Measurements from ENCODE around the gene SLC30A10.
"Not testable (repeated sequence)": the region's sequence is repeated elsewhere in the genome, so short reads cannot be mapped to it uniquely, and the experiment has no call there.

The SLC30A10 gene

GRCh38 chr1:219905524-219905923 lies 22.8 kb downstream of the SLC30A10 start:
- no peak overlapping the region for H3K9ac ChIP-seq (ENCODE audit: low read depth, low read length)
- no peaks in the 10 kb centered on the region for H3K27me3 ChIP-seq (ENCODE audit: insufficient read depth, low read length)
- H3K9me3 ChIP-seq (ENCODE audit: insufficient read depth, low read depth, low read length), result no peaks in the 10 kb centered on the region
- H3K27ac ChIP-seq (ENCODE audit: low read length), result no peak overlapping the region
- peaks cover under 1% of the 10 kb centered on the region; the same call in 1 of the 2 replicates for H3K4me1 ChIP-seq (ENCODE audit: insufficient read depth, low read length)
- no peaks in the 10 kb centered on the region for H3K36me3 ChIP-seq (ENCODE audit: insufficient read depth, low read depth, low read length)
- no peak overlapping the region for H3K4me3 ChIP-seq (ENCODE audit: low read length)

- H3K27ac ChIP-seq (ENCODE audit: low read length), result no peak overlapping the region
- H3K9me3 ChIP-seq (ENCODE audit: insufficient read depth, low read depth, low read length), result no peaks in the 10 kb centered on the region
- H3K27me3 ChIP-seq (ENCODE audit: insufficient read depth, low read length), result no peaks in the 10 kb centered on the region
- no peak overlapping the region for H3K9ac ChIP-seq (ENCODE audit: low read depth, low read length)
- H3K4me3 ChIP-seq (ENCODE audit: low read length), result no peak overlapping the region
- H3K36me3 ChIP-seq (ENCODE audit: insufficient read depth, low read depth, low read length), result no peaks in the 10 kb centered on the region
- H3K4me1 ChIP-seq (ENCODE audit: insufficient read depth, low read length), result peaks cover 3% of the 10 kb centered on the region; the same call in 1 of the 2 replicates
These were observed 23.4 kb downstream of the SLC30A10 start for GRCh38 chr1:219904934-219905333.

GRCh38 chr1:219903353-219903871 lies 24.9 kb downstream of the SLC30A10 start:
- Histone ChIP-seq H3K9ac (ENCODE audit: low read depth, low read length) (no peak overlapping the region), H3K4me3 (ENCODE audit: low read length) (no peak overlapping the region), H3K4me1 (ENCODE audit: insufficient read depth, low read length) (peaks cover 3% of the 10 kb centered on the region; the same call in 1 of the 2 replicates), H3K36me3 (ENCODE audit: insufficient read depth, low read depth, low read length) (no peaks in the 10 kb centered on the region), H3K9me3 (ENCODE audit: insufficient read depth, low read depth, low read length) (no peaks in the 10 kb centered on the region), H3K27me3 (ENCODE audit: insufficient read depth, low read length) (no peaks in the 10 kb centered on the region), H3K27ac (ENCODE audit: low read length) (no peak overlapping the region)

- Histone ChIP-seq H3K9ac (ENCODE audit: low read depth, low read length) (no peak overlapping the region), H3K4me3 (ENCODE audit: low read length) (no peak overlapping the region), H3K9me3 (ENCODE audit: insufficient read depth, low read depth, low read length) (no peaks in the 10 kb centered on the region), H3K27ac (ENCODE audit: low read length) (no peak overlapping the region), H3K27me3 (ENCODE audit: insufficient read depth, low read length) (no peaks in the 10 kb centered on the region), H3K36me3 (ENCODE audit: insufficient read depth, low read depth, low read length) (no peaks in the 10 kb centered on the region), H3K4me1 (ENCODE audit: insufficient read depth, low read length) (peaks cover 3% of the 10 kb centered on the region; the same call in 1 of the 2 replicates)
These were observed 25.4 kb downstream of the SLC30A10 start for GRCh38 chr1:219902951-219903350.

GRCh38 chr1:219900882-219901281 lies 27.5 kb downstream of the SLC30A10 start:
- Histone ChIP-seq H3K9ac (ENCODE audit: low read depth, low read length) (no peak overlapping the region), H3K27ac (ENCODE audit: low read length) (no peak overlapping the region), H3K9me3 (ENCODE audit: insufficient read depth, low read depth, low read length) (no peaks in the 10 kb centered on the region), H3K36me3 (ENCODE audit: insufficient read depth, low read depth, low read length) (no peaks in the 10 kb centered on the region), H3K27me3 (ENCODE audit: insufficient read depth, low read length) (no peaks in the 10 kb centered on the region), H3K4me3 (ENCODE audit: low read length) (no peak overlapping the region), H3K4me1 (ENCODE audit: insufficient read depth, low read length) (peaks cover 13% of the 10 kb centered on the region; the same call in 1 of the 2 replicates)

GRCh38 chr1:219900201-219900600 lies 28.2 kb downstream of the SLC30A10 start:
- H3K9me3 ChIP-seq (ENCODE audit: insufficient read depth, low read depth, low read length), result no peaks in the 10 kb centered on the region
- no peak overlapping the region for H3K9ac ChIP-seq (ENCODE audit: low read depth, low read length)
- no peaks in the 10 kb centered on the region for H3K27me3 ChIP-seq (ENCODE audit: insufficient read depth, low read length)
- no peaks in the 10 kb centered on the region for H3K36me3 ChIP-seq (ENCODE audit: insufficient read depth, low read depth, low read length)
- peaks cover 13% of the 10 kb centered on the region; the same call in 1 of the 2 replicates for H3K4me1 ChIP-seq (ENCODE audit: insufficient read depth, low read length)
- no peak overlapping the region for H3K4me3 ChIP-seq (ENCODE audit: low read length)
- no peak overlapping the region for H3K27ac ChIP-seq (ENCODE audit: low read length)

- Histone ChIP-seq H3K36me3 (ENCODE audit: insufficient read depth, low read depth, low read length) (no peaks in the 10 kb centered on the region), H3K9me3 (ENCODE audit: insufficient read depth, low read depth, low read length) (no peaks in the 10 kb centered on the region), H3K27ac (ENCODE audit: low read length) (no peak overlapping the region), H3K9ac (ENCODE audit: low read depth, low read length) (no peak overlapping the region), H3K27me3 (ENCODE audit: insufficient read depth, low read length) (no peaks in the 10 kb centered on the region), H3K4me3 (ENCODE audit: low read length) (no peak overlapping the region), H3K4me1 (ENCODE audit: insufficient read depth, low read length) (peaks cover 13% of the 10 kb centered on the region; the same call in 1 of the 2 replicates)
These were observed 30.0 kb downstream of the SLC30A10 start for GRCh38 chr1:219898375-219898774.

GRCh38 chr1:219897914-219898313 lies 30.4 kb downstream of the SLC30A10 start:
- no peaks in the 10 kb centered on the region for H3K27me3 ChIP-seq (ENCODE audit: insufficient read depth, low read length)
- H3K9me3 ChIP-seq (ENCODE audit: insufficient read depth, low read depth, low read length), result no peaks in the 10 kb centered on the region
- no peak overlapping the region for H3K4me3 ChIP-seq (ENCODE audit: low read length)
- no peaks in the 10 kb centered on the region for H3K36me3 ChIP-seq (ENCODE audit: insufficient read depth, low read depth, low read length)
- no peak overlapping the region for H3K9ac ChIP-seq (ENCODE audit: low read depth, low read length)
- H3K4me1 ChIP-seq (ENCODE audit: insufficient read depth, low read length), result peaks cover 13% of the 10 kb centered on the region; the same call in 1 of the 2 replicates
- no peak overlapping the region for H3K27ac ChIP-seq (ENCODE audit: low read length)

GRCh38 chr1:219892271-219892670 lies 36.1 kb downstream of the SLC30A10 start:
- H3K27ac ChIP-seq (ENCODE audit: low read length); H3K9ac ChIP-seq (ENCODE audit: low read depth, low read length); H3K9me3 ChIP-seq (ENCODE audit: insufficient read depth, low read depth, low read length); H3K4me3 ChIP-seq (ENCODE audit: low read length); H3K27me3 ChIP-seq (ENCODE audit: insufficient read depth, low read length); H3K36me3 ChIP-seq (ENCODE audit: insufficient read depth, low read depth, low read length): not testable (repeated sequence)
- peaks cover 11% of the 10 kb centered on the region; the same call in 1 of the 2 replicates for H3K4me1 ChIP-seq (ENCODE audit: insufficient read depth, low read length)

- H3K9me3 ChIP-seq (ENCODE audit: insufficient read depth, low read depth, low read length); H3K27ac ChIP-seq (ENCODE audit: low read length); H3K4me3 ChIP-seq (ENCODE audit: low read length); H3K4me1 ChIP-seq (ENCODE audit: insufficient read depth, low read length); H3K36me3 ChIP-seq (ENCODE audit: insufficient read depth, low read depth, low read length); H3K9ac ChIP-seq (ENCODE audit: low read depth, low read length); H3K27me3 ChIP-seq (ENCODE audit: insufficient read depth, low read length): not testable (repeated sequence)
These were observed 36.5 kb downstream of the SLC30A10 start for GRCh38 chr1:219891846-219892245.

GRCh38 chr1:219888667-219889066 lies 39.7 kb downstream of the SLC30A10 start:
- H3K9ac ChIP-seq (ENCODE audit: low read depth, low read length); H3K4me3 ChIP-seq (ENCODE audit: low read length): not testable (repeated sequence)

GRCh38 chr1:219885680-219886079 lies 42.7 kb downstream of the SLC30A10 start:
- no peak overlapping the region for H3K9ac ChIP-seq (ENCODE audit: low read depth, low read length)
- H3K36me3 ChIP-seq (ENCODE audit: insufficient read depth, low read depth, low read length), result no peaks in the 10 kb centered on the region
- peaks cover 4% of the 10 kb centered on the region; the same call in 1 of the 2 replicates for H3K4me1 ChIP-seq (ENCODE audit: insufficient read depth, low read length)
- no peak overlapping the region for H3K27ac ChIP-seq (ENCODE audit: low read length)
- H3K9me3 ChIP-seq (ENCODE audit: insufficient read depth, low read depth, low read length), result no peaks in the 10 kb centered on the region; the same call in 1 of the 2 replicates
- no peak overlapping the region for H3K4me3 ChIP-seq (ENCODE audit: low read length)
- no peaks in the 10 kb centered on the region for H3K27me3 ChIP-seq (ENCODE audit: insufficient read depth, low read length)

More at GRCh38 chr1:219888667-219889066, 39.7 kb downstream of the SLC30A10 start:
- H3K27ac ChIP-seq (ENCODE audit: low read length); H3K4me1 ChIP-seq (ENCODE audit: insufficient read depth, low read length); H3K36me3 ChIP-seq (ENCODE audit: insufficient read depth, low read depth, low read length); H3K27me3 ChIP-seq (ENCODE audit: insufficient read depth, low read length); H3K9me3 ChIP-seq (ENCODE audit: insufficient read depth, low read depth, low read length): not testable (repeated sequence)

All from iPS-20b (cell line).